Measurements from ENCODE around the gene RGS9BP.
"Not testable (repeated sequence)": the region's sequence is repeated elsewhere in the genome, so short reads cannot be mapped to it uniquely, and the experiment has no call there.

RGS9BP gene

DNA sequence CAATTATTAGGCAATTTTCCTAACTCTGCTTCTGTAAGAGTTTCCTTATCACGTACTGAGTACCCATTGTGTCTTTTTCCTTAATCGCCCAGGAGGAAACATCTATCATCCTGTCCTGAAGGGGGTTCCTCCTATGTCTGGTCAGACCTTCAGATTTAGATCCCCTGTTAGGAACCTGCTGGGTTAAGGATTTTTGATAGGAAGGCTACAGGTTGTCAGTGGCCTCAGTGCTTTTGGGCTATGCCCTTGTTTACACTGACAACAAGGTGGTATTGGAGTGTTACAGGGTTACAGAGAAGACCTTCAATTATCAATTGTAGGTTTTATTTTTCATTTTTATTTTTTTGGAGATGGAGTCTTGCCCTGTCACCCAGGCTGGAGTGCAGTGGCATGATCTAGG is 19.2 kb downstream of the RGS9BP start:
- DNase-seq (ENCODE audit: low read depth in 1 of 2, low spot score in 1 of 2) = not testable (repeated sequence)

- DNase-seq (ENCODE audit: low read depth in 1 of 2, low spot score in 1 of 2) = not testable (repeated sequence)
Measured at GRCh38 chr19:32695506-32695905, 19.9 kb downstream of the RGS9BP start.

- not testable (repeated sequence) for DNase-seq (ENCODE audit: low read depth in 1 of 2, low spot score in 1 of 2)
Measured at GRCh38 chr19:32696771-32697170, 21.1 kb downstream of the RGS9BP start.

DNA sequence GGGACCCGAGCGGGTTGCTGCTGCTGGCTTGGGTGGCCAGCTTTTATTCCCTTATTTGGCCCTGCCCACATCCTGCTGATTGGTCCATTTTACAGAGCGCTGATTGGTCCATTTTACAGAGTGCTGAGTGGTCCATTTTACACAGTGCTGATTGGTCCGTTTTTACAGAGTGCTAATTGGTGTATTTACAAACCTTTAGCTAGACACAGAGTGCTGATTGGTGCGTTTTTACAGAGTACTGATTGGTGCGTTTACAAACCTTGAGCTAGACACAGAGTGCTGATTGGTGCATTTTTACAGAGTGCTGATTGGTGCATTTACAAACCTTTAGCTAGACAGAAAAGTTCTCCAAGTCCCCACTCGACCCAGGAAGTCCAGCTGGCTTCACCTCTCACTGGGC is 24.5 kb downstream of the RGS9BP start:
- not testable (repeated sequence) for DNase-seq (ENCODE audit: low read depth in 1 of 2, low spot score in 1 of 2)

- DNase-seq (ENCODE audit: low read depth in 1 of 2, low spot score in 1 of 2) = no peak
Measured at GRCh38 chr19:32702010-32702409, 26.4 kb downstream of the RGS9BP start.

GRCh38 chr19:32704006-32704405 is 28.4 kb downstream of the RGS9BP start:
- DNase-seq (ENCODE audit: low read depth in 1 of 2, low spot score in 1 of 2) = not testable (repeated sequence)

DNA sequence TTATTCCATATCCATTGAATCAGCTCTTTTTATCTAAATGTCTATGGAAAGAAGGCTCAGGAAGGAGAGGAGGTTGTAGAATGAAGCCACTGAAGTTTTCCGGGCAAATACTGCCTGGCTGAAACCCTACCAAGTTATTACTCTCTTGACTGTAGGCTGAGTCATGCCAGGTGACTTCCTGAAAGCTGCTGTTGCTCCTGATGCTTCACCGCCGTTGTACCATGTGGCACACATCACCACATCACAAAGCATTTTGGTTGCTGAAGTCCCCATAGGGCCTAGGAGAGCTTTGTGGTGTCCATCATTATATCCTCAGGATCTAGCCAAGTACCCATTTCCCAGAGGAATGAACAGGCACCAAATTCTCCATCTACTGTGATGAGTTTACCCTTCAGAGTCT is 32.8 kb downstream of the RGS9BP start:
- DNase-seq (ENCODE audit: low read depth in 1 of 2, low spot score in 1 of 2) = no peak

- DNase-seq (ENCODE audit: low read depth in 1 of 2, low spot score in 1 of 2) = no peak
Measured at GRCh38 chr19:32709032-32709431, 33.4 kb downstream of the RGS9BP start.

- DNase-seq (ENCODE audit: low read depth in 1 of 2, low spot score in 1 of 2) = no peak
Measured at GRCh38 chr19:32711747-32712146, 36.1 kb downstream of the RGS9BP start.

DNA sequence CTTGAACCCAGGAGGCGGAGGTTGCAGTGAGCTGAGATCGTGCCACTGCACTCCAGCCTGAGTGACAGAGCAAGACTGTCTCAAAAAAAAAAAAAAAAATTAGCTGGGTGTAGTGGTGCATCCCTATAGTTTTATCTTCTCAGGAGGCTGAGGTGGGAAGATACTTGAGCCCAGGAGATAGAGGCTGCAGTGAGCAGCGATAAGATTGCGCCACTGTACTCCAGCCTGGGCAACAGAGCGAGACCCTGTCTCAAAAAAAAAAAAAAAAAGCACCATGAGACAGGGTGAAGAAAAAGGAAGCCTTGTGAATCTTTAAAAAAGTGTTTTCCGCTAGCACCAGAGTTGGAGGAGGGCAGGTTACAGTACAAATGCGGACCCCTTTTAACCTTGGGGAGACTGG is 40.6 kb downstream of the RGS9BP start:
- DNase-seq (ENCODE audit: low read depth in 1 of 2, low spot score in 1 of 2) = not testable (repeated sequence)

- no peak for DNase-seq (ENCODE audit: low read depth in 1 of 2, low spot score in 1 of 2)
Measured at GRCh38 chr19:32717496-32717895, 41.8 kb downstream of the RGS9BP start.

DNA sequence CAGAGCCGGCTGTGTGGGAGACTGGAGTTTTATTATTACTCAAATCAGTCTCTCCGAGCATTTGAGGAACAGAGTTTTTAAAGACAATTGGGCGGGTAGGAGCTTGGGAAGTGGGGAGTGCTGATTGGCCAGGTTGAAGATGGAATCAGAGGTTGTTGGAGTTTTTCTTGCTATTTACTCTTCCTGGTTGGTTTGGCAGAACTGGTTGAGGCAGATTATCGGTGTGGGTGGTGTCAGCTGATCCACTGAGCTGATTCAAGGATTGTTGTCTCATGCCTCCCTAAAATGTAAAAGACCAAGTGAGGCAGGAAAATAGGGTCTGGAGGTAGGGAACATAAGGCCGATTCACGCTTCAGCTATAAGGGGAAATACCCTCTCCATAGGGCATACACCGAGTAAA is 42.6 kb downstream of the RGS9BP start:
- DNase-seq (ENCODE audit: low read depth in 1 of 2, low spot score in 1 of 2) = no peak

DNA sequence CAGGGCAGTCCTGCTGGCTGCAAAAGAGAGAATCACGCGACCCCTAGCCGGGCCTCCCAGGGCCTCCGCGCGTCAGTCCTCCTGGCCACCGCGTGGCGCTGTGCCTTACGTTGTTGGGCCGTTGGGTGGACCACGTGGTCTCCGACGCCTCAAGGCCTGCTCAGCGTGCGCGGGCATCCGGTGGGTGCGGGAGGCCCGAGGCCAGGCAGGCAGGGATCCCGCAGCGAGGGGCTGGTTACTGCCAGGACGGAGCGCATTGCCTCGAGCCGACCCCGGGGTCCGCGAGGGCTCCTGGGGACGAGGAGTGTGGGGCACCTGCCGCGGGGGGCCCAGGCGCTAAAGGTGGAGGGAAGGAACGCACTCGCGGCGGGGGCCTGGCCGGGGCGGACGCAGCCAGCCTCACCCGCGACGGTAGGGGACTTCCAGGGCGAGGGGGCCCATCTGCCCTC is 44.0 kb downstream of the RGS9BP start, which contains the start of gene TDRD12:
TSS of gene TDRD12 (plus strand) at position 157 of the 449 bp plus-strand sequence. CDS start 306 bp downstream, outside the sequence.
- DNase-seq (ENCODE audit: low read depth in 1 of 2, low spot score in 1 of 2) = no peak

GRCh38 chr19:32720216-32720935 is 44.7 kb downstream of the RGS9BP start:
- DNase-seq (ENCODE audit: low read depth in 1 of 2, low spot score in 1 of 2) = no peak

DNA sequence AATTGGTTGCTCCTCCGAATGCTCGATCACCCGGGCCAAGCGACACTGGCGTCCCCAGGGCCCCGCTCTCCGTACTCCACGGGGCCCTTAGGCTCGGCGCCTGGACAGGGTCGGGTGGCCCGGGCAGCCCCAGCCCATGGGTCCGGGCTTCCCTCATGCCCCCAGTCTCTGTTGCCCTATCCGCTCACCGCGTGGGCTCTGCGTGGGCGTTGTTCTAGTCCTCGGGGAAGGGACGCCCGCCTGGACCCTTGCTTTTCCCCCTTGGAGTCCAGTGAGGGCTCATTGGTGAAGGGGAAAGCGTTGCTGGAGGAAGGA is 45.2 kb downstream of the RGS9BP start:
- DNase-seq (ENCODE audit: low read depth in 1 of 2, low spot score in 1 of 2) = no peak

Measured in activated CD4-positive, alpha-beta T cell treated with anti-CD3 and anti-CD28 coated beads, Interleukin-2, amount 50 U/mL, for 24 hours (primary cell).